DMS53 (cell line): Measurements from ENCODE around the gene NATD1.

Source experiments
- DNase-seq: peaks from one replicate; lab custom pipeline; 2025; lab: John Stamatoyannopoulos, UW

Gene NATD1, protein sequence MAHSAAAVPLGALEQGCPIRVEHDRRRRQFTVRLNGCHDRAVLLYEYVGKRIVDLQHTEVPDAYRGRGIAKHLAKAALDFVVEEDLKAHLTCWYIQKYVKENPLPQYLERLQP

DNA sequence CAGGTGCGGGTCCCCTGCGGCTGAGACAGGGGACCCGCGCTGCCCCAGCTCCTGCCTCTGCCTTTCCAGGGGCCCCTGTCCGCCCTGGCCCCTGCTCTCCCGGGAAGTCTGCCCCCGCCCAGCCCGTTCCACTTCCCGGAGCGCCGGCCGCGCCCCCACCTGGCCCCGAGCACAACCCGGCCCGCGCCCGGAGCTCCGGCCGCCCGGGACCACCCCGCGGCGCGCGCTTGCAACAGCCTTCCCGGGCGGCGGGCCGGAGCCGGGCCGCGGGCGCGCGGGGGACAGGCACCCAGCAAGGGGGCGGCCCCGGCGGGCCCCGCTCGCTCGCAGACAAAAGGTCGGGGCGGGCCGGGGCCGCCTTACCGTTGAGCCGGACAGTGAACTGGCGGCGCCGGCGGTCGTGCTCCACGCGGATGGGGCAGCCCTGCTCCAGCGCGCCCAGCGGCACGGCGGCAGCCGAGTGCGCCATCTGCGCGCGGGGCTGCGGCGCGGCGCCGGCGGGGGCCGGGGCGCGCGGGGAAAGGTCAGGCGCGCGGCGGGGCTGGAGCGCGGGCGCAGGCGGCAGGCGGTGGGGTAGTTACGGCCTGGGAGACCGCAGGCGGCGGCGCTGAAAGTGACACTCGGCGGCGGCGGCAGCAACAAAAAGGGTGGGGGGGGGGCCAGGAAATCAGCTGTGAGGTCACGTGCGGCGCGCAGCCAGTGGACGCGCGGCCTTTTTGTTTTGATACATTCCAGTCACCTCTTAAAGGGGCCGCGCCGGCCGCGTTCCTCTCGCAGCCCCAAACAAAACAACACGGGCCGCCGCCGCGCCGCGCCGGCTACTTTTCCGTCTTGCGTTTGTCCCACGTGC is at the start of gene NATD1:
Gene NATD1, minus strand, starts transcription at position 615 of the 850 bp plus-strand sequence. Its CDS starts 146 bp downstream, at position 469.
- DNase-seq: peak; percentile 88

DNA sequence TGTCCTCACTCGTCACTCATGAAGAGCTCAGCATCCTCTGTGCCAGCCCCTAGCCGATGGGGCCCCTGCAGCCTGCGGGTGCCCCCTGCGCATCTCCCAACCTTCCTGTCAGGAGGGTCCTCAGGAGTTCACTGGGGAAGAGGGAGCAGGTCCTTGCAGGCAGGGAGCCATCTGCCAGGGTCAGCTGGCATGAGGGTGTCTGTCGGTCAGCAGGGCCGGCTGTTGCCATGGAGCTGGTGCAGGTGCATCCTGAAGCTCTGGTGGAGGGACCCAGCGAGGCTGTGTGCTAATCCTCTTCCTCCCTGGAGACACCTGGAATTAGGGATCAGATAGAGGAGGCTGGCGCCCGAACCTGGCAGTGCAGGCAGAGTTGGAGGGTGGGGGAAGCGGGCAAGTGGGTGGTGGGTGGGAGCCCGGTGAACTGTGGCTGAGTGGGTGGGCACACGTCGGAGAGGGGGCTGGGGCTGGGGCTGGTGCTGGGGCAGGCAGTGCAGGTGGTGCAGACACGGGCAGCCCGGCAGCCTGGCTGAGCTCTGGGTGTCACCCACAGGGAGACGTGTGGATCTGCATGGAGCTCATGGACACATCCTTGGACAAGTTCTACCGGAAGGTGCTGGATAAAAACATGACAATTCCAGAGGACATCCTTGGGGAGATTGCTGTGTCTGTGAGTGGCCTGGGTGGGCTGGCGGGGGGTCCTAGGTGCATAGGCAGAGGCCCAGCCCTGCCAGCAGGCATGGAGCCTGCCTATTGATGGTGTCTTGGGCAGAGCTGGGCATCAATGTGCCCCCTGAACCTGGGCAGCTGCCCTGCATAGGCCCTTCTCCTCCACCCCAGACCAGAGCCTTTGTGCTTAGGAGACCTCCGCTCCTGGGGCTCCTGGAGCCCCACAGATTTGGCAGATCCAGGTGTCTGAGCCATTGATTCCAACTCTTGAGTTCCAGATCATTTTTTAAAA is 48.7 kb upstream of the NATD1 start:
- DNase-seq: peak; percentile 55

DNA sequence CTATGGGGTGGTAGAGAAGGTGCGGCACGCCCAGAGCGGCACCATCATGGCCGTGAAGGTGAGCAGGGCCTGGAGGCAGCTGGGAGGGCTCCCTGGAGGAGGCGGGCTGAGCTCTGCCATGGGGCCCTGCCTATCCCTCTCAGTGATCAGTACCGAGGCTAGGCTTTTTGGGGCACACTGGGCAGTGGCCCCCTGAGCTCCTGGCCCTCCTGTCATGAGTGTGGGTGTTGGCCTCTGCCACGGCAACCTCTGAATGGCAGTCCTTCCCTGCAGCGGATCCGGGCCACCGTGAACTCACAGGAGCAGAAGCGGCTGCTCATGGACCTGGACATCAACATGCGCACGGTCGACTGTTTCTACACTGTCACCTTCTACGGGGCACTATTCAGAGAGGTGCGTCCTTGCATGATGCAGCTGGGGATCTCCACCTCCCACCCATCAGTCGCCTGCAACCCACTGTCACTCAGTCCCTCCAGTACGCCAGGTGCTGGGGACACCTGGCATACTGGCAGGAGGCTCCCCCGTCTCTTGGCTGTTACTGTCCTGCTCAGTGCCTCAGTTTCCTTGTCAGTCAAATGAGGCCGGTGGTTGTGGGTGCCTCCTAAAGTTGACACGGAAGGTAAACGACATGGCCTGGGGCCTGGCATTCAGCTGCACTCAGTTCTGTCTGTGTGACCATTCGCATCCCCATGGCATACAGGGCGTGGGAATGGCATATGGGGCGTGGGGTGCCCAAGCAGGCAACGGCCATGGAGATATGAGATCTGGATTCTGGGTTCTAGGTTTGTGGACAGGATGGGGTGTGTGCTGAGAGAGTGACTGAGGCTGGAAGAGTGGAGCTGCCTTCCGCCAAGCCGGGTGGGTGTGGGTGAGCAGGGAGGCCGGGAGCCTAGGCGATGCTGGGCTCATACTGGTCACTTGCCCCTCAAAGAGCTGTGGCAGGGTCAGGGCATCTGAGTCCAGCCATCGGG is 47.7 kb upstream of the NATD1 start:
- no peak for DNase-seq

DNA sequence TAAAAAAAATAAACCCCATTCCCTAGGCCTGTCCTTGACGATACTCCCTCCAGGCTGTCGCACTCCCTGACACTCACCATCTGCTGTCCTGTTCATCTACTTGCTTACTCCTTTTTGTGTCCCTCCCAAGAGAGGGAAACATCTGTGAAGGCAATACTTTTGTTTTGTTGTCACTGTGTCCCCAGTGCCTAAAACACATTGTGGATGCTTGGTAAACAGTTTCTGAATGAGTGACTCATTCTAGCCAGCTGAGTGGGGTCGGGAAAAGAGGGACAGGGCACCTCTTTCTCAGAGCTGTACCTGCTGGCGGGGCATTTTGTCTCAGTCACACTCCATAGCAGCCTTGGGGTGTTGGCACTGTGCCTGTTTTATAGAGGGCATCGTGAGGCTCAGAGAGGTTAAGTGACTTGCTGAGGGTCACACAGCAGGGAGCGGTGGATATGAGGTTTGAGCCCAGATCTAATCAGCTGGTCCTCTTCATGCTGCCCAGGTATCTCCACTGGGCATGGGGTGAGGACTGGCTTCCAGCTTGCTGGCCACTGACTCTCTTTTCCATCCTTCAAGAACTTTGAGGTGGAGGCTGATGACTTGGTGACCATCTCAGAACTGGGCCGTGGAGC is 46.9 kb upstream of the NATD1 start:
- DNase-seq: peak; percentile 26

DNA sequence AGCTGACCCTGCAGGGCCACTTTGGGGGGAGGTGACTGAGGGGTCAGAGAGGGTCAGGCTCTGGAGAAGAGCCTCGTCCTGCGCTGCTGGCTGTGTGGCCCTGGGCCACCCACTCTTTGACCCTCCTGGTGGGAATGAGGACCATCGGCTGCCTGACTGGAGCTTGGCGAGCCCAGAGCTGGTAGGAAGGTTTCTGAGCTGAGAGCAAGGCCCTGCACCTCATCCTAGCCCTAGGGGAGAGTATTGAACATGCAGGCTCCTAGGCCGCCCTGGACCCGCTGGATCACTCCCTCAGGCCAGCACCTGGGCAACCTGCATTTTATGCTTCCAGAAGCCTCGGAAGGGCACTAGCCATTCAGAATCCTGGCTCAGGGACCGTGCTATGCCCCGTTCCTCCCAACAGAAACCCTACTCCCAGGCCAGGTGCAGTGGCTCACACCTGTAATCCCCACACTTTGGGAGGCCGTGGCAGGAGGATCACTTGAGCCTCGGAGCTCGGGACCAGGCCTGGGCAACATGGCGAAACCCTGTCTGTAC is 45.8 kb upstream of the NATD1 start:
- DNase-seq: no peak

DNA sequence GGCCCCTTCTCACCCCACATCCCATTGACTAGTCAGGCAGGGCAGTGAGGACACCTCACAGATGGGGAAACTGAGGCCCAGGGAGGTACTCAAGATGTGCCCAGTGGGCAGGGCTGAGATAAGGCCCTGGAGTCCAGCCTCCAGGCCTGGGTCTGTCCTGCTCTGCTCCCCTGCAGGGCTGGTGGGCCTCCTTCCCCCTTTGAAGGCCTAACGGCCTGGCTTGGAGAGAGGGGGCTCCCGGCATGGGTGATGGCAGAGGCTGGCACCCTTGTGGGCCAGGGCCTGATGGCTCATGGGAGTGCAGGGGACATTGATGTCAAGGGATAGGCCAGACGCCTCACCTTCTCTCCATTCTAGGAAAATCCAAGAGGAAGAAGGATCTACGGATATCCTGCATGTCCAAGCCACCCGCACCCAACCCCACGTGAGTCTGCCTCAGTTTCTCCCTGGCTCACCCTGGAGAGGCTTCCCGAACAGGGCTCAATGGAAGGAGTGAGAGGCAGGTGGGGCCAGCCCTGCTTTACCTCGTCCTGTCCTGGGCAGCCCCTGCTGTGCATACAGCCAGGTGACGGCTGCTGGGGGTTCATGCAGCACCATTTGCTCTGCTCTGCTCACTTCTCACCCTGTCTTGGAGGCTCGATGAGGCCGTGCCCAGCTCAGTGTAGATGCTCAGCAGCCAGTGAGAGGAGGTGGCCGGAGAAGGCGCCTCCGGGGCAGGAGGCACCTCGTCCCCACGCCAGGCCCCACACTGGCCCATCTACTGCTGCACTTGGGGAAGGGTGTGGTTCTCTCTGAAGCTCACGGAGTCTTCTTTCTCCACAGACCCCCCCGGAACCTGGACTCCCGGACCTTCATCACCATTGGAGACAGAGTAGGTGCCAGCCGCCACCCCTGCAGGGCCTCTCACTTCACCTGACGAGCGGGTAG is 45.1 kb upstream of the NATD1 start:
- DNase-seq: no peak

DNA sequence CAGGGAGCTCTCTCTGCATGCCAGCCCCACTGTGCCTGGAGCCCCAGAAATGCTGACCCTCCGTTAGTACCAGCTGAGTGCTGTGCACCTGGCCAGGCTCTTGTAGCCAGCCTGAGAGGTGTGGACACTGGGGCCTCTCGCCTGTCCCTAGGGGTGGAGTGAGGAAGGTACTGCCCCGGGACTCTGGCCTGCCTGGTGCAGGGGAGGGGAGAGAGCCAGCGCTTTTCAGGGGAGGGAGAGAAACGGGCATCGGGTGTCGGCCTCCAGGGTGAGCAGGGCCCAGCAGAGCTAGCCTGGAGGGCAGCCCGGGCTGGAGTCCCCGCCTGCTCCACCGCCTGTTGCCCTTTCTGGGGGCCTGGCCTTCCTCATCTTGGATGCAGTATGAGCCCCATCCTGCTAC is 44.4 kb upstream of the NATD1 start:
- no peak for DNase-seq

DNA sequence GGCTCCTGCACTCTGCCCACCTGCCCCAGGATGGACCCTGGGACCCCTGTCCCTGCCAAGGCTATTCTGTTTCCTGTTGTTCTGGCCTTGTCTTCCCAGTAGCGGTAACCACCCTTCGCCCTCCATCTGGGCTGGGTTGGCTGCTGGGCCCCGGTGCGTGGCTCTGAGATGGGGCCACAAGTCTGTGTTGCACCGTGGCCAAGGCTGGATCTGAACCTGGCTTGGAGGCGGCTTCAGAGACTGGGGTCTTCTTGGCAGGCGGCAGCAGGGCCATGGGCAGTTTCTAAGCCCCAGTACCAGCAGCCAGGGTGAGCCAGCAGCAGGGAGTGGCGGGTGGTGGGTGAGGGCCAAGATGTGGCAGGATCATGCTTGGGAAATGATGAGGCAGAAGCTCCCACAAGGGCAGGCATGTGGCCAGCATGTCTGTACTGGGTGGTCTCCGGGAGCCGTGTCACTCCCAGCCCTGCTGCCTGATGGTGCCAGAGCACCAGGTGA is 43.9 kb upstream of the NATD1 start:
- no peak for DNase-seq

DNA sequence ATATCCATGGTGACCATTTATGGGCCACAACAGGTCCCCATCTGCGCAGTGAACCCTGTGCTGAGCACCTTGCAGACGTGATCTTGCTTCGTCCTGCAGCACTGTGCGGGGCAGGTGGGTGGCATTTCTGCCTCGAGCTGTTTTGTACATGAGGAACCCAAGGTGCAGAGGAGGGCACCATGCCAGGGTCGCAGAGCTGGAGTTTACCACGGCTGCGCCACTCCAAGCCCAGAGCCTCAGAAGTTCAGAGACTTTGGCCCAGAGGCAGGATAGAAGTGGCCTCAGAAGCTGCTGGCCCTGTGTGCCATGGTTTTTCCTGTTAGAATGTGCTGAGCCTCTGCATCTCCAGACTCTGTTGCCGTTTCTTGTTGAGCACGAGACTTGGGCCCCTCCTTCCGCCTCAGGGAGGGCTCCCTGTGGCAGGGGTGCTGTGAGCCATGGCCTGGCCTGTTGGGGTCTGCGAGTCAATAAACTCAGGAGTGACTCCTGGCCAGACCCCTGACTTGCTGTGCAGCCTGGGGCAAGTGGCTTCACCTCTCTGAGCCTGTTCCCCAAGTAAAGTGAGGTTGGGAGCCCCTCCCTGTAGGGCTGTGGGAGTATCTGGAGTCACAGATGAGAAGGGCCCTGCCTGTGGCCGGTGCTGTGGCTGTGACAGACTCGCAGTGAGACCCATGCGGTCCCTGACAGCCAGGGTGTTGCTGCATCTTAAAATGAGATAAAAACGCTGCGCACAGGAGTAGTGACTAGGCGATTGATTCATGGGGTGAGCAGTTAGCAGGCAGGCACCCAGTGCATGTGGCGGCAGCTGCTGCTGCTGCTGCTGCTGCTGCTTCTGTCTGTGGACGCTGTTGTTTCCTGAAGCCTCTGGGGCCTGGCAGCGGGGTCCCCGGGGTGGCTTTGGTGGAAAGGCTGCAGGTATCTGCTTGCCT is 43.2 kb upstream of the NATD1 start:
- no peak for DNase-seq

DNA sequence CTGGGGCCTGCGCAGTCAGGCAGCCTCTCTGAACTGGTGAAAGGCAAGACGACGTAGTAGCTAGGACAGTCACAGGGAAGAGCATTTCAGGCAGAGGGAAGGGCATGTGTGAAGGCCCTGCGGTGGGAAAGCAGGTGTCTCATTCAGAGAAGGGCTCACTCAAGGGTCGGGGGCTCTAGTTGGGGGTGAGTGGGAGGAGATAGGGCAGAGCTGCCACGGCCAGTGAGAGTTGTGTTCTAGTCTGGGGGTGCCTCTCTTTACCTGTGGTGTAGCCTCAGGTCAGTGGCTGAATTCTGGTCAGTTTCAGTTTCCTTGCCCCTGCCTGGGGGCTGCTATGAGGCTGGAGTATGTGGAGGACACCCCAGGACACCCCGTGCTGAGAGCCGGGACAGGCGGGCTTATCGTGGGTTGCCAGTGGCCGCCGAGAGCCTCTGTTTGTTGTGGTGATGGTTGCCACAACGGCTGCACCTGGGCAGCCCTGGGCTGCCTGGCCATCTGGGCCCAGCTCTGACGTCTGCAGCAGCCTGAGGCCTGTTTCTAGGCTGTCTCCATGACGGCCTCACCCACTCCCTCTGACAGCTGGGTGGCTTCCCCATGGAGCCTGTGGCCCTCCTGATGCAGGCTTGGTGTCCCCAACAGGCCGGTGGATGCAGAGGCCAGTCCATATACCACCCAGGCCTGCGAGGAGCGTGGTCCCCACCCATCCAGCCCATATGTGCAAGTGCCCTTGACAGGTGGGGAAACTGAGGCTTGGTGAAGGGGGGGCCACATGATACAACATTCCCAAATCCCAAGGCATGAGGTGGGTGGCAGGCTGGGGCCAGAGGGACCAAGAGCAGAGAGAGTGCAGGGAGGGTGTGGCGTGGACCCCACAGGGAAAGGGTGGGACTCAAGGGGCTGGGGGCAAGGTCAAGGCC is 42.1 kb upstream of the NATD1 start:
- peak; percentile 49 for DNase-seq

DNA sequence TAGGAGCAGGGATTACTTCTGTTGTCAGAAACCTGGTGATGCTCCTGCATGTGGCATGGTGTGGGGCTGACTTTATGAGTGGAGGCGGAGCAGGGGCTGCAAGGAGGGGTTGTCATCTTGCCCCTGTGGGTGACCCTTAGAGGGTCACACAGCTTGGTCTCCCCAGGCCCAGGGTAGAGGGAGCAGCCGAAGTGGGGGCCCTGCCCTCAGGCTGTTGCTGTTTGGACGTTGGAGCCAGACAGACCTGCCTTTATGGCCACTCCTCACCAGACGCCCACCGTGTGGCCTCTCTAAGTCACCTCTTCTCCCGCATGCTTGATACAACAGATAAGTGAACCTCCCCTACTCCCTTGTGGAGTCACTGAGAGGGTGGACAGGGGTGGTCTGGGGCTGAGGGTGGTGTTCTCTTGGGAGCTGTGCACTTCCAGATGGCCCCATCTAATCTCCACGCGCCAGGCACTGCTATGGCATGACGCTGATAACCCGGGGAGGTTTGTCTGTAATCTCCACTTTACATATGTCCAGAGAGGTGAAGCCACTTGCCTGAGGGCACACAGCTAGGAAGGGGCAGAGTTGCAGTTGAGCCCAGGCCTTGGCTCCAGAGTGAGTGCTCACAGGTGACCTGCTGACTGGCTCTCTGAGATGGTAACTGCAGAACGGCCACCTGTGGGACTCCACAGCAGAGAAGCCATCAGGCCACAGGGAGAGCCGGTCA is 41.3 kb upstream of the NATD1 start:
- no peak for DNase-seq

DNA sequence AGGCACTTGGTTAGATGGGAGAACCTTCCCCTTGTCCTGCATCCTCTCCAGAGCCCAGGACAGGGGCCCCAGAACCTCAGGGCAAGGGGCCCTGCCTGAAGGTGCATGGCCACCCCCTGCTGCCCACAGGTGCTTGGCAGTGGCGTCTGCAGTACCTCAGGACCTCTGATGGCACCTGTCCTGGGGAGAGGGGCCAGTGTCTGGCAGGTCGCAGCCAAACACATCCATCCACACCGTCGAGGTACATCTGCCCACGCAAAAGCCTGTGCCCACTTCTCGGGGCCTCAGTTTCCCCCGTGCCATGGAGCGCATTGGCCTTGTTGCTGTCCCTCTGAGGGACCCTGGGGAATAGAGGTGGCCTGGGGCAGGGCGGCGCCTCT is 40.6 kb upstream of the NATD1 start:
- DNase-seq: no peak

DNA sequence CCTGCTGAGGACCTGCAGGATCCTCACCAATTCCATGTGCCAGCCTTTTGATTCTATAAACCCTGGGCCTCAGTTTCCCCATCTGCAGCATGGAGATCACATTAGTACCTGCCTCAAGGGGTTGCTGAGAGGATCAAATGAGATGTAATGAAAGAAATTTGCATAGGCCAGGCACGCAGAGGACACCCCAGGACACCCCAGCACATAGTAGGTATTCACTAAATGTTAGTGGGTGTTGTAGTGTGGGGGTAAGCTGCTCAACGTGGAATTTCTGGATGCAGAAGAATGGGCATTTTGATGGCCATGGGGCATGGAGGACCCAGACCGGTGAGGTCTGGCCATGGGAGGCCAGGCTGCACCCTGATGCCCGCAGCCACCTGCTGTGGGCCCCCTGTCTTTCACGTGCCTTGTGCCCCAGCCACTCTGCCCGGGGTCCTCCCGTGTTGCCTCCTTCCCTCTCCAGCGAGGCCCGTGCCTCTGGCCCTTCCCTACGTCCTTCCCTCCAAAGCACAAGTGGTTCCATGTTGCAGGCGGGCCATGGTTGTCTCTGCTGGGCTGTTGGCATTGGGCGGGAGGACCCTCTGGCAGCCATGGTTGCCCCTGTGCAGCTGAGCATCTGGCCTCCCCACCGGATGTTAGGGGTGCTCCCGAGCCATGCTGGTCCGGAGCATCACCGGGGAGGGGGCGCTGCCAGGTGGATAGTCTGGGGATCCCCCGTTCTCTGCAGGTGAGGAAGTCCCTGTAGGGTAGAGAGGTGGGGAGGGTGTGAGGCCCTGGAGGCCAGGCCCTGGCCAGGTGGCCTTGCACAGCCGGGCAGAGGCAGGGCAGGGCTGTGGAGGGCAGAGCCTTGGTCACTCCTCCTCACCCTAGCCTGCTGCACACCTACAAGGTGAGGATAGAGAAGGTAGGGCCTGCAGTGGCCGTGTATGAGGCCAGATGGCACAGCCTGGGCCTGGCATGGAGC is 39.9 kb upstream of the NATD1 start:
- DNase-seq: no peak

DNA sequence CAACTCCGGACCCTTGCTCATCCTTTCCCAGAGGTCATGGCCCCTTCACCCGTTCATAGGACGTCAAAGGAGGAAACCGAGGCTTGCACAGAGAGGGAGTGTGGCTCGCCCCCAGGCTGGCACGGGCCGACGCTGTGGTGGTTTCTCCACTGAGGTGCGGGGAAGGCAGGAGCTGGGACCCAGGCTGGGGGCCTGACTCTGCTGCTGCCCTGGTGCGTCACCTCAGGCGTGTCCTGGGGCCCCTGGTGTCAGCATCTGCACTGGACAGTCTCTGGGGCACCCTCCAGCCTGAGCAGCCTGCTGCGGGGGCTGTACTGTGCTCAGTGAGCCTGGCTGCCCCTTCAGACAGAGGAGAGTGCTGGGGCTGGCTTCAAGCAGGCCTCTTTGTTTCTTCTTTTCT is 38.7 kb upstream of the NATD1 start:
- no peak for DNase-seq

DNA sequence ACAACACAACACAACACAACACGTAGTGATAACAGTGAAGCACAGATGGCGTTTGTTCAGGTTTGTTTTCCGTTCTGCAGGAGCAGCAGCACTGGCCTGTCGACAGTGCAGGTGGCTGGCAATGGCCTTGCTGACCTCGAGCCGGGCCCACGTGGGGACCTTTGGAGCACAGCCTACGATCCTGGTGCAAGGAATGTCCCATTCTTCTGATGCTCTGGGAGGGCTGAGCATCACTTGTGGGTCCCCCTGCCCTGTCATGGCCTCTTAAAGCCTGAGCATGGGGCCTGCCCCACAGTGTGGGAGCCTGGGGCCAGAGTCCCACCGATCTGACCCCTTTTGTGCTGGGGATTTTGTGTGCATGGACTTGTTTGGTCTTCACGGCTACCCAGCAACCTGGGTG is 38.1 kb upstream of the NATD1 start:
- DNase-seq: no peak
